HepG2 (cell line): ENCODE data around the gene RNF13. TPM values are rescaled to one million over a fixed set of nuclear protein-coding genes. Genes with fewer than 3 reads are reported as not detected.
A peak's percentile ranks its signal among the peaks of the same experiment; 100 is the strongest.

Experiments used
- FIP1L1 ChIP-seq: fragments of 200-400 bp; formaldehyde crosslinking; IDR thresholded peaks from 2 replicates; pipeline ENCODE4 v1.6.1; 2018; ENCODE audit warnings: low read depth, mild to moderate bottlenecking, low read length, moderate library complexity, borderline replicate concordance; ENCODE audit not compliant: insufficient read depth
- MIER2 ChIP-seq: IDR thresholded peaks from 2 replicates; pipeline ENCODE4 v1.6.1; 2016; ENCODE audit warnings: missing biosample characterization, missing genetic modification reagents
- PCBP2 ChIP-seq: fragments of 200-400 bp; formaldehyde crosslinking; optimal IDR thresholded peaks from 2 replicates; pipeline ENCODE3; 2018; ENCODE audit warnings: low read length, low read depth; ENCODE audit not compliant: poor library complexity, severe bottlenecking
- PHF5A ChIP-seq: IDR thresholded peaks from one replicate; pipeline ENCODE4 v1.6.1; 2018; ENCODE audit warnings: low read depth, missing genetic modification reagents; ENCODE audit not compliant: unreplicated experiment
- PITX1 ChIP-seq: sonication (generic); formaldehyde crosslinking; IDR thresholded peaks from 2 replicates; pipeline ENCODE4 v1.5.1; 2020; ENCODE audit warnings: mild to moderate bottlenecking, missing genetic modification reagents
- POGZ ChIP-seq: sonication (generic); formaldehyde crosslinking; IDR thresholded peaks from 2 replicates; pipeline ENCODE4 v1.4.0; 2020; ENCODE audit warnings: mild to moderate bottlenecking, missing genetic modification reagents
- U2AF2 ChIP-seq: fragments of 200-400 bp; formaldehyde crosslinking; IDR thresholded peaks from 2 replicates; pipeline ENCODE4 v1.6.1; 2017; ENCODE audit warnings: low read depth, mild to moderate bottlenecking, low read length
- ZBTB40 ChIP-seq, 2 experiments: fragments of 450-650 bp in 1 of 2; sonication (generic) in 1 of 2; formaldehyde crosslinking in 1 of 2; IDR thresholded peaks; 2 replicates each; pipeline versions ENCODE4 v1.6.1 to v1.8.0; 2016 to 2022; ENCODE audit warnings: antibody characterized with exemption in 1 of 2, mild to moderate bottlenecking in 1 of 2, missing genetic modification reagents in 1 of 2
- ZKSCAN1 ChIP-seq: fragments of 150-350 bp; IDR thresholded peaks from 2 replicates; pipeline ENCODE4 v1.6.1; 2014; ENCODE audit warnings: low read length
- ZNF574 ChIP-seq: sonication (generic); formaldehyde crosslinking; IDR thresholded peaks from 2 replicates; pipeline ENCODE4 v1.4.0; 2020; ENCODE audit warnings: missing genetic modification reagents
- ZNF580 ChIP-seq: IDR thresholded peaks from 2 replicates; pipeline ENCODE4 v1.6.1; 2016; ENCODE audit warnings: low read depth, borderline replicate concordance
- ZNF770 ChIP-seq: sonication (generic); formaldehyde crosslinking; IDR thresholded peaks from 2 replicates; pipeline ENCODE4 v1.5.0; 2020; ENCODE audit warnings: mild to moderate bottlenecking, missing genetic modification reagents
- ZNF773 ChIP-seq: sonication (generic); formaldehyde crosslinking; IDR thresholded peaks from 2 replicates; pipeline ENCODE4 v1.4.0; 2020; ENCODE audit warnings: missing genetic modification reagents, borderline replicate concordance
- ZSCAN31 ChIP-seq: sonication (generic); formaldehyde crosslinking; IDR thresholded peaks from 2 replicates; pipeline ENCODE4 v1.5.0; 2020; ENCODE audit warnings: low read depth, mild to moderate bottlenecking, missing genetic modification reagents
- polyA plus RNA-seq, 8 experiments: library from polyadenylated mRNA; depleted of rRNA in 3 of 8; stranded (reverse) in 7 of 8; unstranded in 1 of 8; fragments of >200 nt; fragmentation: Illumina TruSeq in 4 of 8; extraction: Trizol in 4 of 8; gene quantifications; 2 replicates each; pipeline versions ENCODE4 v1.2.1 to v1.2.3, GENCODE V29; 2011 to 2016; ENCODE audit warnings: low read depth in 4 of 8, missing spikeins in 1 of 8, mixed read lengths in 1 of 8; ENCODE audit not compliant: insufficient read depth in 1 of 8
- total RNA-seq, 5 experiments: library from RNA; depleted of rRNA; stranded (reverse); fragments of >200 nt; fragmentation: Illumina TruSeq; extraction: Trizol; gene quantifications; 2 replicates each; pipeline ENCODE4 v1.2.3, GENCODE V29; 2016; ENCODE audit warnings: low read depth in 1 of 5

Gene RNF13
- total and polyA plus RNA-seq, 2 of the 13 experiments (the other 11 are each of a cell fraction or from before 2014, with no cell fraction given), result 39.8 to 46.0 TPM

- TF ChIP-seq PCBP2 (no peak), PHF5A (CRISPR knock-in tag) (no peak), ZKSCAN1 (no peak), U2AF2 (no peak), MIER2 (CRISPR knock-in tag) (no peak), ZBTB40 (IDR thresholded peaks at IDR 0.05) (no peak), ZBTB40 (CRISPR knock-in tag; IDR thresholded peaks at IDR 0.05) (no peak), FIP1L1 (no peak), PITX1 (peak; percentile 27; the same call in 1 of the 2 replicates), ZNF574 (no peak), POGZ (CRISPR knock-in tag) (no peak), ZNF770 (CRISPR knock-in tag) (0 out of 2 replicates have a peak, but pooled peaks have one; percentile 38), ZSCAN31 (CRISPR knock-in tag) (0 out of 2 replicates have a peak, but pooled peaks have one; percentile 14), ZNF773 (CRISPR knock-in tag) (no peak), ZNF580 (CRISPR knock-in tag) (no peak; the same call in 1 of the 2 replicates)
These were observed 158.5 kb downstream of the RNF13 start (continued) for GRCh38 chr3:149971403-149972075.
